GM18858 (cell line): ENCODE measurements around the gene CARD8.
"Not testable (repeated sequence)": the region's sequence is repeated elsewhere in the genome, so short reads cannot be mapped to it uniquely, and the experiment has no call there.

ENCODE experiments used
- ATAC-seq: cut with Tn5 transposase; IDR thresholded peaks from one replicate; pipeline ENCODE4 v1.9.1; 2021; ENCODE audit not compliant: unreplicated experiment

CARD8 gene

DNA sequence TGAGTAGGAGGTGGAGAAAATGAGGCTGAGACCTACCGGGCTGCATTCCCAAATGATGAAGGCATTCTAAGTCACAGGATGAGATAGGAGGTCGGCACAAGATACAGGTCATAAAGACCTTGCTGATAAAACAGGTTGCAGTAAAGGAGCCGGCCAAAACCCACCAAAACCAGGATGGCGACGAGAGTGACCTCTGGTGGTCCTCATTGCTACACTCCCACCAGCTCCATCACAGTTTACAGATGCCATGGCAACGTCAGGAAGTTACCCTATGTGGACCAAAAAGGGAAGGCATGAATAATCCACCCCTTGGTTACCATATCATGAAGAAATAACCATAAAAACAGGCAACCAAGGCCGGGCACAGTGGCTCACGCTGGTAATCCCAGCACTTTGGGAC is 9.6 kb upstream of the CARD8 start:
- ATAC-seq = not testable (repeated sequence)

DNA sequence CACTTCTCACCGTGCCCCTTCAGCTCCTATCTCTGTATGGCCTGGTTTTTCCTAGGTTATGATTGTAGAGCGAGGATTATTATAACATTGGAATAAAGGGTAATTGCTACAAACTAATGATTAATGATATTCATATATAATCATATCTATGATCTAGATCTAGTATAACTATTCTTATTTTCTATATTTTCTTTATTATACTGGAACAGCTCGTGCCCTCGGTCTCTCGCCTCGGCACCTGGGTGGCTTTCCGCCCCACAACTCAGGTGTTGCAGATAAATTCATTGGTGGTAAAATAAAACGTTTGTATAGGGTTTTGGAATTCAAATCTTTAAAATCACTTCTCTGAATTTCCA is 4.6 kb upstream of the CARD8 start:
- ATAC-seq = not testable (repeated sequence)

DNA sequence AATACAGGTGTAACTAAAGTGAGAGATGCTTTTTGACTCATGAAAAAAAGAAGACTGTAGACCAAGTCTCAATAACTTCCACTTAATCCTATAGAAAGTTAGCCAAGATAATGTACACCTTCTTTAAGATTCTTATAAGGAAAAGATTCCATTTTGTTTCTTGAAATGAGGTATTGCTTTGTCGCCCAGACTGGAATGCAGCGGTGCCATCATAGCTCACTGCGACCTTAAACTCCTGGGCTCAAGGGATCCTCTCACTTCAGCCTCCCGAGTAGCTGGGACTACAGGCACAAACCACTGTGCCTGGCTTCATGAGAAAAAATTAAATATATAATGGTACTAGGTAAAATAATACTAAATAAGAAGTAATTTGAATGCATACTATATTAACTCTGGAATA is 3.3 kb upstream of the CARD8 start:
- not testable (repeated sequence) for ATAC-seq

DNA sequence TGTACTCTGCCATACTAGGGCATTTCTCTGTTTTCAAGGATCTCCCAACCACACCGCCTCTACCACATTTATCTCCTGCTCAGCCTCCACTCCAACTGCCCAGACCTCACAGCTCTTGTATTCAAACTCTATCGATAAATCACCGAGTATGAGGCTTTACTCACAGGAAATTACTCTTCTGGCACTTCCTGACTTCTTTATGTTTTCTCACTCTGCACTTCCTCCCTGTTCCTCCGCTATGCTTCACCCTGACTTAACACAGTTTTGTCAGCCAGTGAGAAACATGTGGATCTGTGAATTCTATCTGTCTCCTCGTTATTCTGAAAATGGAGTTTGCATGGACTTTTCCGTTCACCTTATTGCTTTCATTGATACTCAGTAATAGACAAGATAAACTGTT is 2.6 kb upstream of the CARD8 start:
- no peak for ATAC-seq

DNA sequence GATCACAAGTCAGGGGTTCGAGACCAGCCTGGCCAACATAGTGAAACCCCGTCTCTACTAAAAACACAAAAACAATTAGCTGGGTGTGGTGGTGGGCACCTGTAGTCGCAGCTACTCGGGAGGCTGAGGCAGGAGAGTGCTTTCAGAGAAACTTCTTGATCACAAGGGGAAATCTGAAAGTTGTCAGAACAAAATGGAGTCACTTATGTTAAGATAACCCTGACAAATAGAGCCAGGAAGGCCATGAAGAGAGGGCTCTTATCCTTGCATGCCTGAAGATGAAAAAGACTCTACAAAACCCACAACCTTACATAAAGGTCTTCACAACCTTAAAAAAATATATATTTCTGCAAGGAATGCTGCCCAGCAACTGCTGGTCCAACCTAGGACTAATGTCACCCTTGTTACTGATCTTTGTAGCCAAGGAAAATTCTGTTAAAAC is 1.2 kb downstream of the CARD8 start:
- ATAC-seq = no peak

DNA sequence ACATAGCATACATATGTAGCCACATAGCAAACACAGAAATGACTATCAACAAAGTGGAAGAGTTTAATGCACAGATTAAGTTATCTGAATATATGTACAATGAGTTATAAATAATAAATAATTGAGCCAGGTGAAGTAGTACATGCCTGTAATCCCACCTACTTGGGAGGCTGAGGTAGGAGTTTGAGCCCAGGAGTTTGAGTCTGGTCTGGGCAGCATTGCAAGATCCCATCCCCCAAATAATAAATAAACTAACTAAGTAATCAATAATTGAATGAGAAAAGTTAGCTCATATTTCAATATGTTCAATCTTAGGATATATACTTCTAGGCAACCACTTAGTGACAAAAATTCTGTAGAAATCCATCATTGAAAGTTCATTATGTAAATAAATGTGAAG is 1.7 kb downstream of the CARD8 start:
- no peak for ATAC-seq

DNA sequence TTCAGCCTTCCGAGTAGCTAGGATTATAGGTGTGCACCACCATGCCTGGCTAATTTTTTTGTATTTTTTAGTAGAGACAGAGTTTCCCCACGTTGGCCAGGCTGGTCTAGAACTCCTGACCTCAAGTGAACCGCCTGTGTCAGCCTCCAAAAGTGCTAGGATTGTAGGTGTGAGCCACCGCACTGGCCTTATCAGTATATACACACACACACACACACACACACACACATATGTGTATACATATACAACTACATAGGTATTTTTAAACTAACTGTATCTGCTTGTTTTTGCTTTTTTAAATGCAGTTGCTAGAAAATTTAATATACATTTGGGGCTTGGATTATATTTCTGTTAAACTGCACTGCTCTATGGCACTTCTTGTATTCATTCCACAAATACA is 3.1 kb downstream of the CARD8 start:
- ATAC-seq = no peak

DNA sequence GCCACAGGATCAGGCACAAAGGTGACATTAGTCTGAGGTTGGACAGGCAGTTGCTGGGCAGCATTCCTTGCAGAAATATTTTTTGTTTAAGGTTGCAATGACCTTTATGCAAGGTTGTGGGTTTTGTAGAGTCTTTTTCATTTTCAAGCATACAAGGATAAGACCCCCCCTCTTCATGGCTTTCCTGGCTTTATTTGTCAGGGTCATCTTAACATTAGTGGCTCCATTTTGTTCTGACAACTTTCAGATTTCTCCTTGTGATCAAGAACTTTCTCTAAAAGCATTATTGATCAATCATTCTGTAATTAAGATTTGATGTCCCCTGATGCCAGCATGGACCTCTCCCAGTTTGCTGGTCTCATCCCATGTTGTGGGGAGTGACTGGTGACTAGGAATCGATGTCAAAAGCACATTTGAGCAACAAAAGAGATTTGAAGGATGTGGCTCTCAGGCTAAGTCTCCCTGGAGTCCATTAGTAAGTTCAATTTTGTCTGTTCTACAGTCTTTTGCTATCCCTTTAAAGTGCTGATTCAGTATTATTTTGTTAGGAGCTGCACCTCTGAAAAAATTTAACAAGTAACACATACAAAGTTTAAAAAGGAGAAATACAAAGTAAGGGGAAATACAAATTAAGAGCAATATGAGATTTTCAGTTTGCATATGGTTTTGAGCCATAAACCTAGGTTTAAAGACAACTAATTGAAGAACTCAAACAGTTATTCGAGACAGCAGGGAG is 5.3 kb downstream of the CARD8 start:
- ATAC-seq = no peak

DNA sequence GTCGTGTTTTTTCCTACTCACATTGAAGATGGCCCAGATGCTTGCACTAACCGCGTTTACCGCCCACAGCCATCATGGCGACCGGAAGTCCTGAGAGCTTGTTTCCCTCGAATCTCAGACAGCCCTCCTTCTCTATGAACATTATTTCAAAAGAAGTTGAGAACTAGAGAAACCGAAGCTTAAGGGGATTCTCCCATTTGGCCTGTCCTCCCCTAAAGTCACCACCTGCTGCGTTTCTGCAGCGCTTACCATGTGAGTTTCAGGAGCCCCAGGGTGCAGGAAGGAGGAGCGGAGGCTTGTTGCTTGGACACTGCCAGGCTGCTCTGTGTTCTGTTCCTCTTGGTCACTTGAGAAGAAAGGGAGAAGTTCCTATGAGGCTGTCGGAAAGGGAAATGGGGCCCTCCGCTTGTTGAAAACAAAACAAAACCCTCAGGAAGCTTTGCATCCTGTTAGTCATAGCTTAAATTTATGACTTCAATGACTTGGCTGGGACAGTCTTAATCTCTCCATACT is 6.2 kb downstream of the CARD8 start:
- no peak for ATAC-seq

DNA sequence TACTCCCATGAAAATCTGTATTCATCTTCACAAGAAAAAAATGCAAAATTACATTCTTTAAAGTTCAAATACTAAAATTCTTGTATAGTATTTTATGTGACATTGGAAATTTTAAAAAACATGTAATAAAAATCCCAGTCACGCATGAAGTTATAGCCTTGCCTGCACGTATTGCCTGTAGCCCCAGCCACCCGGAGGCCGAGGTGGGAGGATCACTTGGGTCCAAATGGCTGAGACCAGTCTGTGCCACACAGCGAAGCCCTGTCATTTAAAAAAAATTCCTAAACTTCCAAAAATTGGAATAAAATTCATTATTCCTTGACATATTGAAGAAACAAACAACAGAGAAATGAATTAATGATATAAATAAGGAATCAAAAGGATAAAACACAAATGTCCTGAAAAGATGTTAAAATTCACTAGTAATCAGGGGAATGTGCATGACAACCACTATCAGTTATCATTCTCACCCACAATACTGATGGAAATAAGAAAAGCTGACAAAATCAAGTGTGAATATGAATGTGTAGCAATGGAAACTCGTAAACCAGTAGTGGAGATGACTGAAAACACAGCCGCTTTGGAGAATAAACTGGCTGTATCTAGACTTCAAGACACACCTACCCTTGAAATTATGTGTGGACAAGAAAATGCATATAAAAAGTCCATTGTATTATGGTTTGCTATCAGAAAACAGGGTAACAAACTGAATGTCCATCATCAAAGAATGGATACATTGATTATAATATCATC is 7.5 kb downstream of the CARD8 start:
- ATAC-seq = no peak

DNA sequence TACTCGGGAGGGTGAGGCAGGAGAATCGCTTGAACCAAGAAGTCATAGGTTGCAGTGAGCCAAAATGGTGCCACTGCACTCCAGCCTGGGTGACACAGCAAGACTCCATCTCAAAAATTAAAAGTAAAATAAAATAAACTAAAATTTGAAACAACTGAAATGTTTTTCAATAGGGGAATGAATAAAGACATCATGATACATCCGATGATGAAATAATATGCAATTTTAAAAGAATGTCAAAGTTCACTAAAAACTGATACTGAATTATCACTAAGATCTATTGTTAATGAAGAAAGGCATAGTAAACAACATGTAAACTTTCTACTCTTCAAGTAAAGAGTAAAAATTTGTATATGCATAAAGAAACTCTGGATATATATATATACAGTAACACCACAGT is 8.5 kb downstream of the CARD8 start:
- ATAC-seq = no peak

DNA sequence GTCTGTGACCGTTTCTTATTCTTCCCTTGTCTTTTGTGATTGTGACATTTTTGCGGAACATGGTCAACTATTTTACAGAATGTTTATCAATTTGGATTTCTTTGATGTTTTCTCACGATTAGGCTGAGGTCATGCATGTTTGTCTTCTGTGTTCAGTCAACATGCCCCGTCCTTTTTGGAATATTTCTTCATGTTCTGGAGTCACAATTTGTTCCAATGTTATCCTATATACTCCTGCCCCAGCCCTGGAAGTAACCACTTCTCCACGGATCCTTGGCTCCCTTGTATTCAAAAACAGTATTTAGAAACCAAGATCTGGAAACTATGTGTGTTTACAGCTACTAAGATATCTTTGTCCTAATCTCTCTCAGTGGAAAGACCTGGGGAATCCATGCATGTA is 9.6 kb downstream of the CARD8 start:
- no peak for ATAC-seq

DNA sequence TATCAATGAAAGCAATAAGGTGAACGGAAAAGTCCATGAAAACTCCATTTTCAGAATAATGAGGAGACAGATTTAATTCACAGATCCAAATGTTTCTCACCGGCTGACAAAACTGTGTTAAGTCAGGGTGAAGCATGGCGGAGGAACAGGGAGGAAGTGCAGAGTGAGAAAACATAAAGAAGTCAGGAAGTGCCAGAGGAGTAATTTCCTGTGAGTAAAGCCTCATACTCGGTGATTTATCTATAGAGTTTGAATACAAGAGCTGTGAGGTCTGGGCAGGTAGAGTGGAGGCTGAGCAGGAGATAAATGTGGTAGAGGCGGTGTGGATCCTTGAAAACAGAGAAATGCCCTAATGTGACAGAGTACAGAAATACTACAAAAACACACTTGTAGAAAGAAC is 11.4 kb downstream of the CARD8 start:
- no peak for ATAC-seq

DNA sequence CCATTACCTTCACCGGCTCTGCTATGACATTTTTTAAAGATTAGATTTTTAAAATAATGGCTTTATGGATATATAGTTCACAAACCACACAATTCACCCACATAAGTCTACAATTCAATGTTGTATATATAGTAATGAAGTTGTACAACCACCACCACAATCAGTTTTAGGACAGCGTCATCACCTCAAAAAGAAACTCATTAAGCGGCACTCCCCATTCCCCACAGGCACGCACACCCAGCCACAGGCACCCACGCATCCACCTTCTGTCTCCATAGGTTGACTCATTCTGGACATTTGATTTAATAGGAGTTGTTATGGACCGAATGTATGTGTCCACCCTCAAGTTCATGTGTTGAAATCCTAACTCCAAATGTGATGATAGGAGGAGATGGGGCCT is 13.9 kb downstream of the CARD8 start:
- ATAC-seq = not testable (repeated sequence)

DNA sequence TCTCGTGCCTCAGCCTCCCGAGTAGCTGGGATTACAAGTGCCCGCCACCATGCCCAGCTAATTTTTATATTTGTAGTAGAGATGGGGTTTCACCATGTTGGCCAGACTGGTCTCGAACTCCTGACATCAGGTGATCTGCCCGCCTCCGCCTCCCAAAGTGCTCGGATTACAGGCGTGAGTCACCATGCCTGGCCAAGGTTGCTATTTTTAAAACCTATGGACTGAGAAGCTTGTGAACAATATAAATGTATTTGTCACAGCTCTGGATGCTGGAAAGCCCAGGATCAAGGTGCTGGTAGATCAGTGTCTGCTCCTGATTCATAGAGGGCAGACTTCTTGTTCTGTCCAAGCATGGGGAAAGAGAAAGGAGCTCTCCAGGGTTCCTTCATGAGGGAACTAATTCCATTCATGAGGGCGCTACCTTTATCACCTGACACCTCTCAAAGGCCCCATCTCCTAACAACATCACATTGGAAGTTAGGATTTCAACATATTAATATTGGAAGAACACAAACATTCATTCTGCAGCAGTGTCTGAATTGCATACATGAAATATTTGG is 16.1 kb downstream of the CARD8 start:
- ATAC-seq = no peak

DNA sequence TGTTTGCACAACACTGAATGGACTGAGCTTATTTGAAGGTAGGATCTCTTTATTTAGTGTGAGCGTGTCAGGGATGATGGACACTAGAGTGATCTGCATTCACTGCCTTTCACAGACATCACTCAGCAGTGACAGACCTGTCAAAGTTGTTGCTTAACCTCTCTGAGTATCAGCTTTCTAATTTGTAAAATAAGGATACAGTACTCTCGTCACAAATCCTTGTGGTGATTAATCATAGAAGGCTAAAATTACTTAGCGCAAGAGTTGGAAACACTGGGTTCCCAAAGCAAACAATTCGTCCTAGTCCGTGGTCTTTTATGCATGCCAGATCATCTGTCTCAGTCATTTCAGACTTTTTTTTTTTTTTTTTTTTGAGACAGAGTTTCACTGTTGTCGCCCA is 16.6 kb downstream of the CARD8 start:
- no peak for ATAC-seq

DNA sequence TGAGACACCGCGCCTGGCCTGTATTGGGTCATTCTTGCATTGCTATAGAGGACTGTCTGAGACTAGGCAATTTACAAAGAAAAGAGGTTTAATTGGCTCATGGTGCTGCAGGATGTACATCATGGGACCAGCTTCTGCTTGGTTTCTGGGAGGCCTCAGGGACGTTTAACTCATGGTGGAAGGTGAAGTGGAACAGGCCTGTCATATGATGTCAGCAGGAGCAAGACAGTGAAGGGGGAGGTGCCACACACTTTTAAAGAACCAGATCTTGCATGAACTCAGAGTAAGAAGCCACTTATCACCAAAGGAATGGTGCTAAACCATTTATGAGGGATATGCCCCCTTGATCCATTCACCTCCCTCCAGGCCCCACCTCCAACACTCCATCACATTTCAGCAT is 18.7 kb downstream of the CARD8 start:
- ATAC-seq = no peak

DNA sequence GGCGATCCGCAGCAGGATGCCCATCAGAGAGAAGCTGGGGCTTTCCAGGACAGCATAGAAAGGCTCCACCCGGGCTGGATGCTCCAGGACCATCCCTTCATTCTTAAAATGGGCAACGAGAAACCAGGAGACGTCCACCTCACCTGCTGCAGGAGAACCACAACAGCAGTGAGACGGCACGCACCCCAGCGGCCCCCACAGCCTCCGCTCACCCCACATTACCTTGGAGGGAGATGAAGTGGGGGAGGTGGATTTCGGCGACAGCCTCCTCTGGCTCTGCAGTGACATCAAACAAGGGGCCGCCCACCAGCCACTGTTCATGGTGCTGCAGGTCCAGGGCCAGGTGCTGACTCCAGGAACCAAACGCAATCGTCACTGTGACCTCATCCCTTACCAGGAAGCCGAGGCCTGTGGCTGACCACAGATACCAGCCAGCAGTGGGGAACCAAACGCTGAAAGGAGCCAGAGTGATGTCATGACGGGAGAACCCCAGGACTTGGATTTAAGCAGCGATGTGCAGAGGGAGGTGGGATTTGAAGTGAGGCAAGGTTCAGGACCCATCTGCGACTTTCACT is 25.1 kb downstream of the CARD8 start:
- no peak for ATAC-seq

DNA sequence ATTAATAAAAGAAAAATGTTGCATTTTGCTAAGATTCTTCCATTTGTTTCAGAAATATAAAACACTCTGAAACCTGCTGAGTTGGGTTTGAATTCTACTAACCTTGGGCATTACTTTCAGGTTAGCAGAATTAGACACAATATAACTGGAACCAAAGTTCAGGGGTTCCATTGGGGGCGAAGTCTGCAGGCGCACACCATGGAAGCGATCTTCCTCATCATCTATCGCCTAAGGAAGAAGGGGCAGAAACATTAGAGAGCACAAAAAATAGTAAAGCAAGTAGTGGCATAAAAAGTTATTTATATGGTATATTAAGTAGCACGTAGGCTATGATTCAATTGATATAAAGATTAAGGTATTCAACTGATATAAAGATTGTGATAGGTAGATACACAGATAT is 34.1 kb downstream of the CARD8 start:
- no peak for ATAC-seq

DNA sequence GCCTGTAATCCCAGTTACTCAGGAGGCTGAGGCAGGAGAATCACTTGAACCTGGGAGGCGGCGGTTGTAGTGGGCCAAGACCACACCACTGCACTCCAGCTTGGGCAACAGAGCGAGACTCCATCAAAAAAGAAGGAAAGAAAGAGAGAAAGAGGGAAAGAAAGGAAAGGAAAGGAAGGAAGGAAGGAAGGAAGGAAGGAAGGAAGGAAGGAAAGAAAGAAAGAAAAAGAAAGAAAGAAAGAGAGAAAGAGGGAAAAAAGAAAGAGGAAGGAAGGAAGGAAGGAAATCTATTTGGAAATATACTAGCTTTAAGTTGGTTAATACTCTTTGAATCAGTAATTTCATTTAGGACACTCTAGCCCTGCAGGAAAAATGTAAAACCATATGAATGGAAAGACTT is 34.9 kb downstream of the CARD8 start:
- ATAC-seq = not testable (repeated sequence)

DNA sequence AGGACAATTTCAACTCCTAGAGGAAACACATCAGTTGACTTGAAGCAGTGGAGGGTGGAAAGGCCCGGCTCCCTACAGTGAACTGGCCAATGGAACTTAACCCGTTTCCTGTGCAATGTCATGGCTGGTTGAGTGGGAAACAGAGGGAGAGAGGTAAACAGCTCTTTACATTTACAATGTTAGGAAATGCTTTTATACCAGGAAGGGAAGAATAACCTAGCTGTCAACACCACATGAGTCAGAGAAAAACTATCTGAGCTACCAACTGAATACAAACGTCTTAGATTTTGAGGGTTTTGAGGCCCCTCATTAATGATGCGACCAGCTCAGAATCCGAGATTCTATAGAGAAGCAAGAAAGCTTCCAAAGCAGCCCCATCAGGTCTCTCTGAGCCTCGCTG is 36.7 kb downstream of the CARD8 start:
- ATAC-seq = no peak

DNA sequence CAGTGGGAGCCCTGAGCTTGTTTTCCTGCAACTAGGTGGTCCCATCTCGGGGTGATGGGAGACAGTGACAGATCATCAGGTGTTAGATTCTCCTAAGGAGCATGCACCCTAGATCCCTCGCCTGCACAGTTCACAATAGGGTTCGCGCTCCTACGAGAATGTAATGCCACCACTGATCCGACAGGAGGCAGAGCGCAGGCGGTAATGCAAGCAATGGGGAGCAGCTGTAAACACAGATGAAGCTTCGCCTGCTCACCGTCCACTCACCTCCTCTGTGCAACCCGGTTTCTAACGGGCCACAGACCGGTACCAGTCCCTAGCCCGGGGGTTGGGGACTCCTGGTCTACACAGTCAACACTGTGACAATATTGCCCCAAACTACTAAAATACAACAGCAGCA is 38.8 kb downstream of the CARD8 start:
- no peak for ATAC-seq
